H4 (cell line): ENCODE measurements around the gene UBL4B. TPM values are rescaled to one million over a fixed set of nuclear protein-coding genes. Genes with fewer than 3 reads are reported as not detected.

Experiments used
- DNase-seq: peaks from one replicate; pipeline ENCODE4 v3.0.0-alpha.2; 2015; ENCODE audit warnings: low spot score
- total RNA-seq: library from RNA; depleted of rRNA; stranded (reverse); fragments of >200 nt; shearing (Covaris generic); gene quantifications from 2 replicates; pipeline ENCODE4 v1.2.3, GENCODE V29; 2014

UBL4B gene
- total RNA-seq, 1 experiment from 2014 or later, result not detected

- no peak for DNase-seq
These were observed 27.8 kb upstream of the UBL4B start for GRCh38 chr1:110084227-110085078.

GRCh38 chr1:110085671-110086070 is 26.6 kb upstream of the UBL4B start:
- no peak for DNase-seq

GRCh38 chr1:110086961-110087360 is 25.3 kb upstream of the UBL4B start:
- DNase-seq, result no peak

- DNase-seq, result peak; percentile 51
These were observed 24.2 kb upstream of the UBL4B start for GRCh38 chr1:110087812-110088738.

- no peak for DNase-seq
These were observed 23.4 kb upstream of the UBL4B start for GRCh38 chr1:110088739-110089316.

- no peak for DNase-seq
These were observed 22.5 kb upstream of the UBL4B start for GRCh38 chr1:110089561-110090275.

- DNase-seq, result no peak
These were observed 20.9 kb upstream of the UBL4B start for GRCh38 chr1:110091381-110091780.

GRCh38 chr1:110091791-110092190 is 20.5 kb upstream of the UBL4B start:
- DNase-seq, result no peak

- DNase-seq, result no peak
These were observed 19.3 kb upstream of the UBL4B start for GRCh38 chr1:110092991-110093390.

- no peak for DNase-seq
These were observed 17.1 kb upstream of the UBL4B start for GRCh38 chr1:110094931-110095654.

- no peak for DNase-seq
These were observed 14.6 kb upstream of the UBL4B start for GRCh38 chr1:110097507-110098221.

GRCh38 chr1:110098222-110099026 is 13.8 kb upstream of the UBL4B start:
- DNase-seq, result no peak

GRCh38 chr1:110100335-110100734 is 11.9 kb upstream of the UBL4B start:
- DNase-seq, result no peak

- no peak for DNase-seq
These were observed 10.2 kb upstream of the UBL4B start for GRCh38 chr1:110102081-110102480.

GRCh38 chr1:110106013-110106941 is 6.0 kb upstream of the UBL4B start:
- peak; percentile 71 for DNase-seq

- no peak for DNase-seq
These were observed 4.3 kb upstream of the UBL4B start for GRCh38 chr1:110107867-110108469.

- DNase-seq, result no peak
These were observed 1.2 kb upstream of the UBL4B start for GRCh38 chr1:110111081-110111480.

- DNase-seq, result no peak
These were observed 413 bp downstream of the UBL4B start for GRCh38 chr1:110112656-110113055.
